Measurements from ENCODE around the gene CRYGN. TPM values are rescaled to one million over a fixed set of nuclear protein-coding genes. Genes with fewer than 3 reads are reported as not detected.

Gene CRYGN
- total RNA-seq, 1 donor, result not detected

- no peak overlapping the region for H3K4me3 ChIP-seq (ENCODE audit: low read length)
- no peaks in the 10 kb centered on the region for H3K27me3 ChIP-seq (ENCODE audit: insufficient read depth, low read length)
- H3K9me3 ChIP-seq (ENCODE audit: low read depth, low read length), result no peaks in the 10 kb centered on the region
- H3K4me1 ChIP-seq (ENCODE audit: insufficient read depth, low read length), result peaks cover 43% of the 10 kb centered on the region
Measured at GRCh38 chr7:151428378-151429236, 11.3 kb downstream of the CRYGN start.

GRCh38 chr7:151427705-151428377 is 12.1 kb downstream of the CRYGN start:
- no peaks in the 10 kb centered on the region for H3K9me3 ChIP-seq (ENCODE audit: low read depth, low read length)
- no peaks in the 10 kb centered on the region for H3K27me3 ChIP-seq (ENCODE audit: insufficient read depth, low read length)
- no peak overlapping the region for H3K4me3 ChIP-seq (ENCODE audit: low read length)
- H3K4me1 ChIP-seq (ENCODE audit: insufficient read depth, low read length), result peaks cover 39% of the 10 kb centered on the region

- H3K4me1 ChIP-seq (ENCODE audit: insufficient read depth, low read length), result peaks cover 32% of the 10 kb centered on the region
- no peaks in the 10 kb centered on the region for H3K27me3 ChIP-seq (ENCODE audit: insufficient read depth, low read length)
- H3K4me3 ChIP-seq (ENCODE audit: low read length), result no peak overlapping the region
- H3K9me3 ChIP-seq (ENCODE audit: low read depth, low read length), result no peaks in the 10 kb centered on the region
Measured at GRCh38 chr7:151426904-151427704, 12.8 kb downstream of the CRYGN start.

- no peaks in the 10 kb centered on the region for H3K9me3 ChIP-seq (ENCODE audit: low read depth, low read length)
- H3K27me3 ChIP-seq (ENCODE audit: insufficient read depth, low read length), result no peaks in the 10 kb centered on the region
- H3K4me3 ChIP-seq (ENCODE audit: low read length), result no peak overlapping the region
- H3K4me1 ChIP-seq (ENCODE audit: insufficient read depth, low read length), result peaks cover 32% of the 10 kb centered on the region
Measured at GRCh38 chr7:151426441-151426903, 13.5 kb downstream of the CRYGN start.

- no peak overlapping the region for H3K4me3 ChIP-seq (ENCODE audit: low read length)
- H3K27me3 ChIP-seq (ENCODE audit: insufficient read depth, low read length), result no peaks in the 10 kb centered on the region
- no peaks in the 10 kb centered on the region for H3K9me3 ChIP-seq (ENCODE audit: low read depth, low read length)
- peaks cover 32% of the 10 kb centered on the region for H3K4me1 ChIP-seq (ENCODE audit: insufficient read depth, low read length)
Measured at GRCh38 chr7:151425670-151426440, 14.1 kb downstream of the CRYGN start.

- Histone ChIP-seq H3K9me3 (ENCODE audit: low read depth, low read length) (peaks cover 4% of the 10 kb centered on the region), H3K4me3 (ENCODE audit: low read length) (no peak overlapping the region), H3K4me1 (ENCODE audit: insufficient read depth, low read length) (peaks cover 24% of the 10 kb centered on the region), H3K27me3 (ENCODE audit: insufficient read depth, low read length) (no peaks in the 10 kb centered on the region)
Measured at GRCh38 chr7:151424799-151425198, 15.1 kb downstream of the CRYGN start.

- Histone ChIP-seq H3K9me3 (ENCODE audit: low read depth, low read length) (peaks cover 8% of the 10 kb centered on the region), H3K4me1 (ENCODE audit: insufficient read depth, low read length) (peaks cover 15% of the 10 kb centered on the region), H3K27me3 (ENCODE audit: insufficient read depth, low read length) (no peaks in the 10 kb centered on the region), H3K4me3 (ENCODE audit: low read length) (no peak overlapping the region)
Measured at GRCh38 chr7:151423936-151424335, 16.0 kb downstream of the CRYGN start.

- Histone ChIP-seq H3K4me3 (ENCODE audit: low read length) (no peak overlapping the region), H3K4me1 (ENCODE audit: insufficient read depth, low read length) (peaks cover 8% of the 10 kb centered on the region), H3K9me3 (ENCODE audit: low read depth, low read length) (peaks cover 8% of the 10 kb centered on the region)
Measured at GRCh38 chr7:151423226-151423625, 16.7 kb downstream of the CRYGN start.

GRCh38 chr7:151422212-151422611 is 17.7 kb downstream of the CRYGN start:
- Histone ChIP-seq H3K4me1 (ENCODE audit: insufficient read depth, low read length) (peaks cover 1% of the 10 kb centered on the region), H3K27me3 (ENCODE audit: insufficient read depth, low read length) (no peaks in the 10 kb centered on the region), H3K9me3 (ENCODE audit: low read depth, low read length) (peaks cover 8% of the 10 kb centered on the region), H3K4me3 (ENCODE audit: low read length) (no peak overlapping the region)

More at GRCh38 chr7:151423226-151423625, 16.7 kb downstream of the CRYGN start:
- no peaks in the 10 kb centered on the region for H3K27me3 ChIP-seq (ENCODE audit: insufficient read depth, low read length)

GRCh38 chr7:151420144-151420543 is 19.8 kb downstream of the CRYGN start:
- no peak overlapping the region for H3K4me3 ChIP-seq (ENCODE audit: low read length)
- peaks cover 8% of the 10 kb centered on the region for H3K9me3 ChIP-seq (ENCODE audit: low read depth, low read length)
- H3K27me3 ChIP-seq (ENCODE audit: insufficient read depth, low read length), result no peaks in the 10 kb centered on the region
- H3K4me1 ChIP-seq (ENCODE audit: insufficient read depth, low read length), result peaks cover 21% of the 10 kb centered on the region

GRCh38 chr7:151416941-151417315 is 23.0 kb downstream of the CRYGN start:
- Histone ChIP-seq H3K27me3 (ENCODE audit: insufficient read depth, low read length) (peaks cover 3% of the 10 kb centered on the region), H3K4me3 (ENCODE audit: low read length) (no peak overlapping the region), H3K9me3 (ENCODE audit: low read depth, low read length) (peaks cover 8% of the 10 kb centered on the region), H3K4me1 (ENCODE audit: insufficient read depth, low read length) (peaks cover 22% of the 10 kb centered on the region)

GRCh38 chr7:151416112-151416940 is 23.6 kb downstream of the CRYGN start:
- Histone ChIP-seq H3K4me1 (ENCODE audit: insufficient read depth, low read length) (peaks cover 24% of the 10 kb centered on the region), H3K4me3 (ENCODE audit: low read length) (no peak overlapping the region), H3K9me3 (ENCODE audit: low read depth, low read length) (peaks cover 8% of the 10 kb centered on the region), H3K27me3 (ENCODE audit: insufficient read depth, low read length) (peaks cover 9% of the 10 kb centered on the region)

GRCh38 chr7:151415375-151416105 is 24.4 kb downstream of the CRYGN start:
- H3K4me1 ChIP-seq (ENCODE audit: insufficient read depth, low read length), result peaks cover 32% of the 10 kb centered on the region
- H3K9me3 ChIP-seq (ENCODE audit: low read depth, low read length), result peaks cover 8% of the 10 kb centered on the region
- no peak overlapping the region for H3K4me3 ChIP-seq (ENCODE audit: low read length)
- peaks cover 17% of the 10 kb centered on the region for H3K27me3 ChIP-seq (ENCODE audit: insufficient read depth, low read length)

Data from mononuclear cell (primary cell).